ENCODE measurements around the gene FMOD.

- TF ChIP-seq POLR2AphosphoS5 (IDR thresholded peaks at IDR 0.05; ENCODE audit: low read depth, low read length) (no peak), TAF1 (IDR thresholded peaks at IDR 0.05; ENCODE audit: borderline replicate concordance, insufficient read depth, low read length) (no peak)
Observed at GRCh38 chr1:203395751-203396150, 44.8 kb upstream of the FMOD start.
